HCT116 (cell line): ENCODE results near the gene CHRNA4. TPM values are rescaled to one million over a fixed set of nuclear protein-coding genes. Genes with fewer than 3 reads are reported as not detected.

Experiments used
- ATAC-seq: fragments of 200-7000 bp; cut with Tn5 transposase; 2 replicates; pipeline ENCODE4 v1.9.1; 2020; ENCODE audit warnings: mild to moderate bottlenecking, moderate library complexity
- BruUV-seq: library from RNA; stranded (reverse); fragments of 400-500 nt; replicated peaks from 2 replicates; lab custom pipeline; 2021; lab: Mats Ljungman, UMichigan
- CTCF ChIA-PET: fragments of 300-600 bp; sonication (Branson Sonifier 250); formaldehyde crosslinking; loops from one replicate; lab custom pipeline; 2021; ENCODE audit warnings: antibody characterized with exemption; lab: Charles Lee
- POLR2A ChIA-PET: fragments of 300-600, 350-600 bp; sonication (Branson Sonifier 250); formaldehyde crosslinking; loops from one replicate; lab custom pipeline; 2021; ENCODE audit warnings: antibody characterized with exemption; lab: Charles Lee
- RAD21 ChIA-PET, 2 experiments: fragments of 300-600 bp; sonication (Branson Sonifier 250); formaldehyde crosslinking; loops; one replicate each; lab custom pipeline; 2023; ENCODE audit warnings: low total read pairs in 2 of 2; ENCODE audit not compliant: uncharacterized antibody in 2 of 2, unreplicated experiment in 2 of 2, low non-redundant PET in 1 of 2; lab: Charles Lee
- DNase-seq: peaks from one replicate; pipeline ENCODE4 v3.0.0-alpha.2; 2010; ENCODE audit warnings: low read depth, low spot score
- H2AFZ ChIP-seq: fragments of 200-600 bp; shearing (Covaris generic), sonication (generic); 2 replicates; pipeline ENCODE4 v1.6.1; 2017; ENCODE audit warnings: low read depth, mixed run types, mixed read lengths, antibody characterized with exemption, low read length; ENCODE audit not compliant: poor library complexity, severe bottlenecking
- H3K27ac ChIP-seq: 2 replicates; pipeline ENCODE4 v1.5.1; 2012; ENCODE audit warnings: low read depth, low read length
- H3K27me3 ChIP-seq: fragments of 200-600 bp; sonication (generic); 2 replicates; pipeline ENCODE4 v1.6.1; 2016; ENCODE audit warnings: mixed run types, low read length, mixed read lengths; ENCODE audit not compliant: insufficient read depth
- H3K36me3 ChIP-seq, 2 experiments: fragments of 200-500 bp in 1 of 2; fragments of 200-600 bp in 1 of 2; sonication (Bioruptor generic) in 1 of 2; sonication (generic) in 1 of 2; 2 replicates each; pipeline versions ENCODE4 v1.5.1 to v1.6.1; 2014 to 2016; ENCODE audit warnings: low read length in 2 of 2, inconsistent platforms in 1 of 2, mixed read lengths in 1 of 2, mixed run types in 1 of 2; ENCODE audit not compliant: insufficient read depth in 2 of 2, control insufficient read depth in 1 of 2
- H3K4me1 ChIP-seq, 2 experiments: fragments of 200-600 bp in 1 of 2; sonication (generic) in 1 of 2; 2 replicates each; pipeline versions ENCODE4 v1.5.1 to v1.6.1; 2012 to 2017; ENCODE audit warnings: low read length in 2 of 2, inconsistent platforms in 1 of 2, mild to moderate bottlenecking in 1 of 2, mixed read lengths in 1 of 2, mixed run types in 1 of 2, moderate library complexity in 1 of 2; ENCODE audit not compliant: insufficient read depth in 2 of 2, control insufficient read depth in 1 of 2
- H3K4me2 ChIP-seq: fragments of 200-600 bp; sonication (generic); 2 replicates; pipeline ENCODE4 v1.6.1; 2017; ENCODE audit warnings: mixed run types, low read length, mixed read lengths
- H3K4me3 ChIP-seq, 2 experiments: fragments of 200-600 bp in 1 of 2; sonication (generic) in 1 of 2; replicated peaks in 1 of 2; 2 replicates each; pipeline ENCODE4 v1.5.1; 2011 to 2016; ENCODE audit warnings: low read length in 2 of 2, control low read depth in 1 of 2, low read depth in 1 of 2, mild to moderate bottlenecking in 1 of 2, mixed read lengths in 1 of 2, mixed run types in 1 of 2
- H3K79me2 ChIP-seq: fragments of 200-600 bp; sonication (generic); 2 replicates; pipeline ENCODE4 v1.6.1; 2017; ENCODE audit warnings: mild to moderate bottlenecking, mixed run types, low read length, moderate library complexity, mixed read lengths; ENCODE audit not compliant: insufficient read depth
- H3K9ac ChIP-seq: fragments of 200-600 bp; sonication (generic); 2 replicates; pipeline ENCODE4 v1.6.1; 2016; ENCODE audit warnings: low read length, mixed read lengths
- H3K9me2 ChIP-seq: fragments of 200-600 bp; sonication (generic), shearing (Covaris generic); 2 replicates; pipeline ENCODE4 v1.6.1; 2017; ENCODE audit warnings: mixed run types, mild to moderate bottlenecking, moderate library complexity; ENCODE audit not compliant: insufficient read depth
- H3K9me3 ChIP-seq, 2 experiments: fragments of 200-500 bp in 1 of 2; fragments of 200-600 bp in 1 of 2; sonication (Bioruptor generic) in 1 of 2; sonication (generic) in 1 of 2; 2 replicates each; pipeline ENCODE4 v1.6.1; 2014 to 2017; ENCODE audit warnings: low read length in 2 of 2, mixed read lengths in 2 of 2, inconsistent platforms in 1 of 2, low read depth in 1 of 2, mild to moderate bottlenecking in 1 of 2, mixed run types in 1 of 2, moderate library complexity in 1 of 2; ENCODE audit not compliant: control insufficient read depth in 1 of 2, insufficient read depth in 1 of 2
- H4K20me1 ChIP-seq: fragments of 200-600 bp; sonication (generic), shearing (Covaris generic); 2 replicates; pipeline ENCODE4 v1.6.1; 2017; ENCODE audit warnings: mixed run types, mild to moderate bottlenecking, moderate library complexity; ENCODE audit not compliant: insufficient read depth
- CBX3 ChIP-seq: IDR thresholded peaks from 2 replicates; pipeline ENCODE4 v1.6.1; 2012; ENCODE audit warnings: low read depth
- CEBPB ChIP-seq: IDR thresholded peaks from 2 replicates; pipeline ENCODE4 v1.6.1; 2012; ENCODE audit warnings: low read depth
- CTCF ChIP-seq, 3 experiments: fragments of 200-600 bp in 1 of 3; sonication (generic) in 1 of 3; IDR thresholded peaks in 2 of 3; conservative IDR thresholded peaks in 1 of 3; 2 replicates each; pipeline ENCODE4 v1.5.1; 2012 to 2017; ENCODE audit warnings: low read depth in 2 of 3, low read length in 2 of 3, antibody characterized with exemption in 1 of 3, borderline replicate concordance in 1 of 3, control low read depth in 1 of 3, mild to moderate bottlenecking in 1 of 3, mixed read lengths in 1 of 3, mixed run types in 1 of 3, moderate library complexity in 1 of 3; ENCODE audit not compliant: insufficient read depth in 1 of 3
- EGR1 ChIP-seq: IDR thresholded peaks from 2 replicates; pipeline ENCODE4 v1.6.1; 2012; ENCODE audit warnings: low read depth
- ELF1 ChIP-seq: IDR thresholded peaks from 2 replicates; pipeline ENCODE4 v1.6.1; 2012; ENCODE audit warnings: low read depth, borderline replicate concordance
- EZH2 ChIP-seq: fragments of 200-600 bp; sonication (generic); IDR thresholded peaks from 2 replicates; pipeline ENCODE4 v1.6.1; 2017; ENCODE audit warnings: antibody characterized with exemption, mixed run types
- EZH2phosphoT487 ChIP-seq: fragments of 200-600 bp; IDR thresholded peaks from 2 replicates; pipeline ENCODE4 v1.6.1; 2018; ENCODE audit warnings: antibody characterized with exemption, borderline replicate concordance
- FOSL1 ChIP-seq: IDR thresholded peaks from 2 replicates; pipeline ENCODE4 v1.6.1; 2012; ENCODE audit warnings: low read depth
- JUND ChIP-seq: IDR thresholded peaks from 2 replicates; pipeline ENCODE4 v1.6.1; 2012
- POLR2A ChIP-seq: IDR thresholded peaks from 2 replicates; pipeline ENCODE4 v1.7.0; 2011; ENCODE audit warnings: borderline replicate concordance; ENCODE audit not compliant: insufficient read depth, insufficient read length; ENCODE audit errors: extremely low read depth
- SIN3A ChIP-seq: IDR thresholded peaks from 2 replicates; pipeline ENCODE4 v1.6.1; 2012; ENCODE audit warnings: low read depth
- SP1 ChIP-seq: IDR thresholded peaks from 2 replicates; pipeline ENCODE4 v1.6.1; 2012; ENCODE audit warnings: low read depth
- TCF7L2 ChIP-seq: IDR thresholded peaks from 2 replicates; pipeline ENCODE4 v1.7.0; 2011; ENCODE audit warnings: borderline replicate concordance, inconsistent platforms; ENCODE audit not compliant: insufficient read depth, insufficient read length; ENCODE audit errors: extremely low read depth
- ZFX ChIP-seq: fragments of 450-650 bp; IDR thresholded peaks from 2 replicates; pipeline ENCODE4 v1.6.1; 2017
- ZNF274 ChIP-seq: fragments of 200-500 bp; sonication (Bioruptor generic); IDR thresholded peaks from 2 replicates; pipeline ENCODE4 v1.6.1; 2014; ENCODE audit warnings: mild to moderate bottlenecking, low read depth, low read length, inconsistent platforms
- intact Hi-C: fragments of 100-400 bp; cut with micrococcal nuclease; formaldehyde crosslinking; loops from 2 replicates; pipeline ENCODE4 v1.10.0; 2022
- total RNA-seq: library from RNA; stranded (reverse); gene quantifications from one replicate; pipeline ENCODE4 v1.2.1, GENCODE V29; 2021; ENCODE audit not compliant: unreplicated experiment
- TF ChIP-seq, protein P1 (sequence below): IDR thresholded peaks from 2 replicates; pipeline ENCODE4 v1.6.1; 2012
- TF ChIP-seq, protein P2 (sequence below): IDR thresholded peaks from 2 replicates; pipeline ENCODE4 v1.6.1; 2012; ENCODE audit warnings: low read depth

The CHRNA4 gene
- total RNA-seq, 1 experiment from 2014 or later: not detected

DNA sequence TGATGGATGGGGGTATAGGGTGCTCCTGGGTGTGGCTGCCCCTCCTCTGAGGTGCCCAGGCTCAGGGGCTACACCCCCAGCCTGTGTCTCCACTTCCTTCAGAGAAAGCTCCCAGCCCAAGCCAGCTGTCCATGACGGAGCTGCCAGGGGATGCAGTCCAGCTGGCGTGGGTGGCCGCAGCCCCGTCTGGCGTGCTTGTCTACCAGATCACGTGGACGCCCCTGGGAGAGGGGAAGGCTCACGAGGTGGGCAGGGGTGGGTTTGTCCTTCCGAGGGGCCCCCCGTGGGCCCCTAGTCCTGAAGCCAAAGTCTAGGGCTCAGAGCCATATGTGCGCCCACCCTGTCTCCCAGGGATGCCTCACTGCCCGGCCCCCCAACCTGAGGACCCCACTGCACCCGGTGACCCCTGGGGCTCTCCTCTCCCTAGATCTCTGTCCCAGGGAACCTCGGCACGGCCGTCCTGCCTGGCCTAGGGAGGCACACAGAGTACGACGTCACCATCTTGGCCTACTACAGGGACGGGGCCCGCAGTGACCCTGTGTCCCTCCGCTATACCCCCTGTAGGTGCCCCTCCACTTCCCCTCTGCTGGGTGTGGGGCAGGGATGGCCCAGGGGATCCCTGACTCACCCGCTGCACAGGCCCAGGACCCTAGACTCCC, 48.3 kb downstream of the CHRNA4 start:
- BruUV-seq: no TSS peak
- Histone ChIP-seq H3K9me2 (no peaks in the 10 kb centered on the region), H3K9ac (no peak overlapping the region), H3K4me2 (no peak overlapping the region), H3K4me3 (no peak overlapping the region), H3K27ac (no peak overlapping the region), H3K4me1 (no peaks in the 10 kb centered on the region), H2AFZ (no peak overlapping the region), H3K27me3 (no peaks in the 10 kb centered on the region), H3K79me2 (no peaks in the 10 kb centered on the region), H3K9me3 (no peaks in the 10 kb centered on the region)
- intact Hi-C loops: no loop called here
- ATAC-seq (no peak), DNase-seq (no peak)
- POLR2A ChIA-PET: no interaction called here
- TF ChIP-seq ZFX (no peak), CEBPB (no peak), FOSL1 (no peak), SP1 (no peak), SIN3A (no peak), JUND (no peak), CBX3 (no peak), EGR1 (no peak), TCF7L2 (no peak)
- TF ChIP-seq, protein P1, sequence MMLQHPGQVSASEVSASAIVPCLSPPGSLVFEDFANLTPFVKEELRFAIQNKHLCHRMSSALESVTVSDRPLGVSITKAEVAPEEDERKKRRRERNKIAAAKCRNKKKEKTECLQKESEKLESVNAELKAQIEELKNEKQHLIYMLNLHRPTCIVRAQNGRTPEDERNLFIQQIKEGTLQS: no peak
- TF ChIP-seq, all 23 proteins: peak for 0
- CTCF ChIA-PET: no interaction called here
- no peaks in the 10 kb centered on the region for H4K20me1 ChIP-seq
- RAD21 ChIA-PET: no interaction called here
- H3K36me3 ChIP-seq: no peaks in the 10 kb centered on the region

DNA sequence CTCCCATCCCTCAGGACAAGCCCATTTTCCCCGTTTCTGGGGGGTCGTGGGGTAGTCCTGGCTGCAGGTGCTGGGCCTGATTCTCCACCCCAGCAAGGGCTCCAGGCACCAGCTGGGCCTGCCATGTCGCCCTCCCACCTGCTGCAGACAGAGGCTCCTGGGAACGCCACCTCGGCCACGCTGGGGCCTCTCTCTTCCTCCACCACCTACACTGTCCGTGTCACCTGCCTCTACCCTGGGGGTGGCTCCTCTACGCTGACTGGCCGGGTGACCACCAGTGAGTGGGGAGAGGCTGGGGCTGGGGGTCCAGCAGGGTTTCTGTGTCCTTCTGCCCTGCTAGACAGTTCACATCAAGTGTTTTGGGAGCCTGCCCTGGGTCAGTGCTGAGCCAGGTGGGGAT, 48.9 kb downstream of the CHRNA4 start:
- Histone ChIP-seq H3K4me3 (no peak overlapping the region), H3K4me2 (no peak overlapping the region), H3K4me1 (no peaks in the 10 kb centered on the region), H3K36me3 (no peaks in the 10 kb centered on the region), H3K9ac (no peak overlapping the region), H3K9me2 (no peaks in the 10 kb centered on the region), H4K20me1 (no peaks in the 10 kb centered on the region), H3K27me3 (no peaks in the 10 kb centered on the region), H3K79me2 (no peaks in the 10 kb centered on the region), H2AFZ (no peak overlapping the region), H3K9me3 (no peaks in the 10 kb centered on the region), H3K27ac (no peak overlapping the region)
- ATAC-seq (no peak), DNase-seq (no peak)
- intact Hi-C loops: no loop called here
- POLR2A ChIA-PET: no interaction called here
- RAD21 ChIA-PET: interaction anchor here in 1 of 2 experiments (0.6 kb wide), 1 partner anchor 49 kb away, joined by 3 read pairs; the partner anchor contains the start of gene CHRNA4
- no TSS peak for BruUV-seq
- CTCF ChIA-PET: no interaction called here
- TF ChIP-seq, protein P2, sequence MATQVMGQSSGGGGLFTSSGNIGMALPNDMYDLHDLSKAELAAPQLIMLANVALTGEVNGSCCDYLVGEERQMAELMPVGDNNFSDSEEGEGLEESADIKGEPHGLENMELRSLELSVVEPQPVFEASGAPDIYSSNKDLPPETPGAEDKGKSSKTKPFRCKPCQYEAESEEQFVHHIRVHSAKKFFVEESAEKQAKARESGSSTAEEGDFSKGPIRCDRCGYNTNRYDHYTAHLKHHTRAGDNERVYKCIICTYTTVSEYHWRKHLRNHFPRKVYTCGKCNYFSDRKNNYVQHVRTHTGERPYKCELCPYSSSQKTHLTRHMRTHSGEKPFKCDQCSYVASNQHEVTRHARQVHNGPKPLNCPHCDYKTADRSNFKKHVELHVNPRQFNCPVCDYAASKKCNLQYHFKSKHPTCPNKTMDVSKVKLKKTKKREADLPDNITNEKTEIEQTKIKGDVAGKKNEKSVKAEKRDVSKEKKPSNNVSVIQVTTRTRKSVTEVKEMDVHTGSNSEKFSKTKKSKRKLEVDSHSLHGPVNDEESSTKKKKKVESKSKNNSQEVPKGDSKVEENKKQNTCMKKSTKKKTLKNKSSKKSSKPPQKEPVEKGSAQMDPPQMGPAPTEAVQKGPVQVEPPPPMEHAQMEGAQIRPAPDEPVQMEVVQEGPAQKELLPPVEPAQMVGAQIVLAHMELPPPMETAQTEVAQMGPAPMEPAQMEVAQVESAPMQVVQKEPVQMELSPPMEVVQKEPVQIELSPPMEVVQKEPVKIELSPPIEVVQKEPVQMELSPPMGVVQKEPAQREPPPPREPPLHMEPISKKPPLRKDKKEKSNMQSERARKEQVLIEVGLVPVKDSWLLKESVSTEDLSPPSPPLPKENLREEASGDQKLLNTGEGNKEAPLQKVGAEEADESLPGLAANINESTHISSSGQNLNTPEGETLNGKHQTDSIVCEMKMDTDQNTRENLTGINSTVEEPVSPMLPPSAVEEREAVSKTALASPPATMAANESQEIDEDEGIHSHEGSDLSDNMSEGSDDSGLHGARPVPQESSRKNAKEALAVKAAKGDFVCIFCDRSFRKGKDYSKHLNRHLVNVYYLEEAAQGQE: no peak
- TF ChIP-seq EZH2phosphoT487: no peak
- TF ChIP-seq CEBPB: no peak
- no peak for TF ChIP-seq POLR2A
- TF ChIP-seq SIN3A: no peak
- no peak for TF ChIP-seq CTCF (IDR thresholded peaks at IDR 0.05 in 2 of 3, conservative IDR thresholded peaks at IDR 0.05 in 1 of 3; ENCODE audit: borderline replicate concordance in 1 of 3, insufficient read depth in 1 of 3, low read depth in 2 of 3, low read length in 2 of 3)
- TF ChIP-seq ZNF274: no peak
- TF ChIP-seq ELF1: no peak
- TF ChIP-seq EZH2: no peak
- no peak for TF ChIP-seq FOSL1
- TF ChIP-seq SP1: no peak
